ENCODE measurements around the gene AADACL3.

DNA sequence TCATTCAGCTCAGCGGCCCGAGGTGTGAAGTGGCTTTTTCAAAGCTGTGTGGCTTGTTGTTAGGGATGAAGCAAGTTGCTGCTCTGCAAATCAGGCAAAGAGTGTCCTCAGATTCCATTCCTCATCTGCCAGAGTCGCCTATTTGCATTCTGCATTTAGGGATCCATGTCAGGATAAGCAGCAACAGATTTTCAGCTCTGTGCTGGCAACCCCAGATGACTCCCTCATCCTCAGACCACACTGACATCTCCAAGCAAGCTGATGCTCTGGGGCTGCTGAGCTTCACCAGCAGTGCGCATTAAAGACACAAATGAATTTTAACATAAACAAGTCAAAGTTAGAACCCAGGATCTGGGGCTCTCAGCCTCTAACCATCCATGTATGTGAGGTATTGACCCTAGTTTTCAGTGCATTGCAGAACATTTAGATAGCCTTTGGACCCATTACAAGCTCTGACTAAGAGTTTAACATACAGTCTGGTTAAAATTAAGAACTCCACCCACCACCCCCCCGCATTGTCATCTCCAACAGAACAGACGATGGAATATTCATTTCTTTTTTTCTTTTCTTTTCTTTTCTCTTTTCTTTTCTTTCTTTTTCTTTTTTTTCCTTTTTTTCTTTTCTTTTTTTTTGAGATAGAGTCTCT, 41.0 kb downstream of the AADACL3 start:
- TF ChIP-seq, protein P1, sequence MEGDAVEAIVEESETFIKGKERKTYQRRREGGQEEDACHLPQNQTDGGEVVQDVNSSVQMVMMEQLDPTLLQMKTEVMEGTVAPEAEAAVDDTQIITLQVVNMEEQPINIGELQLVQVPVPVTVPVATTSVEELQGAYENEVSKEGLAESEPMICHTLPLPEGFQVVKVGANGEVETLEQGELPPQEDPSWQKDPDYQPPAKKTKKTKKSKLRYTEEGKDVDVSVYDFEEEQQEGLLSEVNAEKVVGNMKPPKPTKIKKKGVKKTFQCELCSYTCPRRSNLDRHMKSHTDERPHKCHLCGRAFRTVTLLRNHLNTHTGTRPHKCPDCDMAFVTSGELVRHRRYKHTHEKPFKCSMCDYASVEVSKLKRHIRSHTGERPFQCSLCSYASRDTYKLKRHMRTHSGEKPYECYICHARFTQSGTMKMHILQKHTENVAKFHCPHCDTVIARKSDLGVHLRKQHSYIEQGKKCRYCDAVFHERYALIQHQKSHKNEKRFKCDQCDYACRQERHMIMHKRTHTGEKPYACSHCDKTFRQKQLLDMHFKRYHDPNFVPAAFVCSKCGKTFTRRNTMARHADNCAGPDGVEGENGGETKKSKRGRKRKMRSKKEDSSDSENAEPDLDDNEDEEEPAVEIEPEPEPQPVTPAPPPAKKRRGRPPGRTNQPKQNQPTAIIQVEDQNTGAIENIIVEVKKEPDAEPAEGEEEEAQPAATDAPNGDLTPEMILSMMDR (IDR thresholded peaks at IDR 0.05; ENCODE audit: control extremely low read depth in 1 of 3, insufficient read depth in 1 of 3, low read depth in 1 of 3, low read length in 3 of 3) = no peak
- TF ChIP-seq TAF1 (IDR thresholded peaks at IDR 0.05; ENCODE audit: low read depth, low read length) (no peak), POLR2A (IDR thresholded peaks at IDR 0.05; ENCODE audit: control extremely low read depth in 1 of 2, low read depth in 2 of 2, low read length in 2 of 2) (no peak), YY1 (IDR thresholded peaks at IDR 0.05; ENCODE audit: low read depth, low read length) (no peak), EP300 (IDR thresholded peaks at IDR 0.05; ENCODE audit: borderline replicate concordance in 1 of 2, low read depth in 2 of 2, low read length in 2 of 2) (no peak)
